Right lobe of liver (tissue), 6 donors: ENCODE measurements around the gene LAPTM5. TPM values are rescaled to one million over a fixed set of nuclear protein-coding genes. Genes with fewer than 3 reads are reported as not detected.

ENCODE experiments used
- ATAC-seq, 4 donors: fragments of 200-7000 bp; cut with Tn5 transposase; one replicate each; pipeline ENCODE4 v1.9.1; 2020; ENCODE audit warnings: mild to moderate bottlenecking in 4 of 4, moderate library complexity in 4 of 4
- DNase-seq, 3 donors: peaks; one replicate each; pipeline ENCODE4 v3.0.0-alpha.2; 2020
- H3K27ac ChIP-seq, 3 donors: fragments of 200-600 bp; one replicate each; pipeline ENCODE4 v1.8.0; 2022
- H3K27me3 ChIP-seq, 2 donors: fragments of 200-600 bp; one replicate each; pipeline ENCODE4 v1.8.0; 2022
- H3K36me3 ChIP-seq, 4 donors: fragments of 200-600 bp; sonication (generic) in 1 of 4; one replicate each; pipeline versions ENCODE4 v1.5.1 to v1.8.0; 2017 to 2022; ENCODE audit warnings: control low read depth in 1 of 4
- H3K4me1 ChIP-seq, 4 donors: fragments of 200-600 bp; sonication (generic) in 1 of 4; one replicate each; pipeline versions ENCODE4 v1.5.1 to v1.8.0; 2017 to 2022; ENCODE audit warnings: control low read depth in 1 of 4
- H3K4me3 ChIP-seq, 3 donors: fragments of 200-600 bp; one replicate each; pipeline ENCODE4 v1.8.0; 2022
- H3K9me3 ChIP-seq, 4 donors: fragments of 200-600 bp; sonication (generic) in 1 of 4; one replicate each; pipeline versions ENCODE4 v1.5.1 to v1.8.0; 2017 to 2022; ENCODE audit warnings: control low read depth in 1 of 4
- POLR2A ChIP-seq: fragments of 450-650 bp; IDR thresholded peaks from one replicate; pipeline ENCODE4 v1.6.1; 2017; ENCODE audit warnings: antibody characterized with exemption, mild to moderate bottlenecking
- WGBS: methylation state at CpG from one replicate; pipeline ENCODE4 v1.1.6; 2018; ENCODE audit warnings: low coverage, low lambda C conversion rate; ENCODE audit not compliant: insufficient coverage; ENCODE audit errors: missing lambda C conversion rate; 5-methylcytosine and 5-hydroxymethylcytosine counted together
- intact Hi-C, 2 donors: fragments of 100-400 bp; cut with DNase I; formaldehyde crosslinking; loops; one replicate each; pipeline versions ENCODE4 v1.11.2 to v1.14.1; 2022
- total RNA-seq, 6 experiments: library from RNA; depleted of rRNA in 2 of 6; stranded (reverse); fragments of >200 nt in 2 of 6; fragmentation: NEBNext Ultra II Directional in 3 of 6; extraction: Animal tissue kit (Norgen Biotek cat#: 25700) in 3 of 6; gene quantifications; one replicate each; pipeline versions ENCODE4 v1.1.0 to v1.2.4, GENCODE V29; 2016 to 2023
- TF ChIP-seq, protein P1 (sequence below), 4 donors: fragments of 200-600 bp in 3 of 4; fragments of 450-650 bp in 1 of 4; IDR thresholded peaks; one replicate each; pipeline versions ENCODE4 v1.5.1 to v1.8.0; 2016 to 2022; ENCODE audit warnings: antibody characterized with exemption in 4 of 4, mild to moderate bottlenecking in 2 of 4
- donor health status: DM: no; HTN: yes; CAD: no.
- donor health status: DM: no; HTN: no; CAD: no.
- donor health status: DM: no; HTN: no; CAD: no.
- donor health status: DM: no; HTN: yes; CAD: no.
- donor health status: DM: no; HTN: yes; CAD: no.

Gene LAPTM5
- total RNA-seq, 6 experiments from 2014 or later, result 21.2 to 81.0 (median 29.8) TPM

GRCh38 chr1:30715886-30716285 is 41.7 kb downstream of the LAPTM5 start:
- H3K4me1 ChIP-seq, result peaks cover 0 to 7% (median 0%) of the 10 kb centered on the region in 4 donors
- H3K4me3 ChIP-seq, result no peak overlapping the region
- H3K27ac ChIP-seq, result no peak overlapping the region
- TF ChIP-seq POLR2A, result no peak
- TF ChIP-seq, protein P1, sequence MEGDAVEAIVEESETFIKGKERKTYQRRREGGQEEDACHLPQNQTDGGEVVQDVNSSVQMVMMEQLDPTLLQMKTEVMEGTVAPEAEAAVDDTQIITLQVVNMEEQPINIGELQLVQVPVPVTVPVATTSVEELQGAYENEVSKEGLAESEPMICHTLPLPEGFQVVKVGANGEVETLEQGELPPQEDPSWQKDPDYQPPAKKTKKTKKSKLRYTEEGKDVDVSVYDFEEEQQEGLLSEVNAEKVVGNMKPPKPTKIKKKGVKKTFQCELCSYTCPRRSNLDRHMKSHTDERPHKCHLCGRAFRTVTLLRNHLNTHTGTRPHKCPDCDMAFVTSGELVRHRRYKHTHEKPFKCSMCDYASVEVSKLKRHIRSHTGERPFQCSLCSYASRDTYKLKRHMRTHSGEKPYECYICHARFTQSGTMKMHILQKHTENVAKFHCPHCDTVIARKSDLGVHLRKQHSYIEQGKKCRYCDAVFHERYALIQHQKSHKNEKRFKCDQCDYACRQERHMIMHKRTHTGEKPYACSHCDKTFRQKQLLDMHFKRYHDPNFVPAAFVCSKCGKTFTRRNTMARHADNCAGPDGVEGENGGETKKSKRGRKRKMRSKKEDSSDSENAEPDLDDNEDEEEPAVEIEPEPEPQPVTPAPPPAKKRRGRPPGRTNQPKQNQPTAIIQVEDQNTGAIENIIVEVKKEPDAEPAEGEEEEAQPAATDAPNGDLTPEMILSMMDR (IDR thresholded peaks at IDR 0.05), result no peak
- H3K9me3 ChIP-seq, result no peaks in the 10 kb centered on the region
- peak in 1 of 3 donors; percentile 50 for DNase-seq
- no peaks in the 10 kb centered on the region for H3K27me3 ChIP-seq
- no peak for ATAC-seq
- H3K36me3 ChIP-seq, result no peaks in the 10 kb centered on the region
- 97% methylated on average over 5 of the region's 11 CpGs for whole genome bisulfite sequencing
- intact Hi-C loops, result no loop called here

GRCh38 chr1:30715216-30715615 is 42.4 kb downstream of the LAPTM5 start:
- H3K9me3 ChIP-seq, result no peaks in the 10 kb centered on the region
- H3K27ac ChIP-seq, result no peak overlapping the region
- no peak for TF ChIP-seq POLR2A
- TF ChIP-seq, protein P1 (IDR thresholded peaks at IDR 0.05), result peak in 2 of 4 donors; percentile 16 to 21
- no peaks in the 10 kb centered on the region for H3K36me3 ChIP-seq
- no peak for ATAC-seq
- peak in 1 of 3 donors; percentile 40 for DNase-seq
- no peaks in the 10 kb centered on the region for H3K27me3 ChIP-seq
- H3K4me1 ChIP-seq, result peaks cover 0 to 7% (median 0%) of the 10 kb centered on the region in 4 donors
- intact Hi-C loops, result no loop called here
- WGBS, result 100% methylated on average over 1 of the region's 2 CpGs
- no peak overlapping the region for H3K4me3 ChIP-seq

- Histone ChIP-seq H3K27me3 (no peaks in the 10 kb centered on the region), H3K4me3 (no peak overlapping the region), H3K4me1 (peaks cover 0 to 7% (median 0%) of the 10 kb centered on the region in 4 donors), H3K9me3 (no peaks in the 10 kb centered on the region), H3K36me3 (no peaks in the 10 kb centered on the region), H3K27ac (no peak overlapping the region)
- whole genome bisulfite sequencing, result 100% methylated on average over 1 of the region's 8 CpGs
- TF ChIP-seq POLR2A, result no peak
- TF ChIP-seq, protein P1 (IDR thresholded peaks at IDR 0.05), result no peak
- DNase-seq (peak in 1 of 3 donors; percentile 16), ATAC-seq (no peak)
- intact Hi-C loops, result no loop called here
Observed at GRCh38 chr1:30714536-30715090, 43.0 kb downstream of the LAPTM5 start.

GRCh38 chr1:30714025-30714424 is 43.5 kb downstream of the LAPTM5 start:
- H3K27ac ChIP-seq, result no peak overlapping the region
- WGBS, result 68% methylated on average over 3 of the region's 4 CpGs
- H3K4me1 ChIP-seq, result peaks cover 0 to under 1% (median 0%) of the 10 kb centered on the region in 4 donors
- peak in 1 of 3 donors; percentile 40 for DNase-seq
- H3K36me3 ChIP-seq, result no peaks in the 10 kb centered on the region
- intact Hi-C loops, result no loop called here
- H3K27me3 ChIP-seq, result no peaks in the 10 kb centered on the region
- TF ChIP-seq, protein P1 (IDR thresholded peaks at IDR 0.05), result no peak
- TF ChIP-seq POLR2A, result no peak
- H3K9me3 ChIP-seq, result no peaks in the 10 kb centered on the region
- no peak for ATAC-seq
- H3K4me3 ChIP-seq, result no peak overlapping the region
